SK-N-SH treated with all-trans-retinoic acid at 6 μM for 48 hours (cell line): ENCODE measurements around the gene BTBD8.

Experiments
- ISL1 ChIP-seq: fragments of 250-450 bp; sonication (Bioruptor Pico); IDR thresholded peaks from 2 replicates; pipeline ENCODE4 v2.1.2; 2022; ENCODE audit warnings: mild to moderate bottlenecking, moderate library complexity
- PATZ1 ChIP-seq: fragments of 250-450 bp; sonication (Bioruptor Pico); IDR thresholded peaks from 2 replicates; pipeline ENCODE4 v1.8.0; 2020; ENCODE audit warnings: mild to moderate bottlenecking, moderate library complexity, borderline replicate concordance
- ZC3H10 ChIP-seq: fragments of 250-450 bp; sonication (Bioruptor Pico); IDR thresholded peaks from 2 replicates; pipeline ENCODE4 v1.5.1; 2021; ENCODE audit warnings: mild to moderate bottlenecking, moderate library complexity

GRCh38 chr1:92203105-92203504 lies 123.0 kb downstream of the BTBD8 start:
- no peak for TF ChIP-seq PATZ1 (CRISPR knock-in tag)
- TF ChIP-seq ZC3H10 (CRISPR knock-in tag) = no peak
- no peak for TF ChIP-seq ISL1
